ENCODE results near the gene PEX13. TPM values are rescaled to one million over a fixed set of nuclear protein-coding genes. Genes with fewer than 3 reads are reported as not detected.
A peak's percentile ranks its signal among the peaks of the same experiment; 100 is the strongest.

The PEX13 gene
- total RNA-seq, 2 experiments from 2014 or later: 15.5 to 16.8 TPM

- CTCF ChIA-PET: interaction anchor here (1.0 to 2.2 kb wide), 4 partner anchors 8 to 175 kb away, joined by 3 to 8 read pairs (median 4); no protein-coding TSS in a partner anchor
- H3K36me3 Mint-ChIP-seq (ENCODE audit: low read depth): peaks cover 1% of the 10 kb centered on the region
- POLR2A ChIA-PET: interaction anchor here (1.8 kb wide), 1 partner anchor 9 kb away, joined by 5 read pairs; no protein-coding TSS in a partner anchor
- TF ChIP-seq, protein P1, sequence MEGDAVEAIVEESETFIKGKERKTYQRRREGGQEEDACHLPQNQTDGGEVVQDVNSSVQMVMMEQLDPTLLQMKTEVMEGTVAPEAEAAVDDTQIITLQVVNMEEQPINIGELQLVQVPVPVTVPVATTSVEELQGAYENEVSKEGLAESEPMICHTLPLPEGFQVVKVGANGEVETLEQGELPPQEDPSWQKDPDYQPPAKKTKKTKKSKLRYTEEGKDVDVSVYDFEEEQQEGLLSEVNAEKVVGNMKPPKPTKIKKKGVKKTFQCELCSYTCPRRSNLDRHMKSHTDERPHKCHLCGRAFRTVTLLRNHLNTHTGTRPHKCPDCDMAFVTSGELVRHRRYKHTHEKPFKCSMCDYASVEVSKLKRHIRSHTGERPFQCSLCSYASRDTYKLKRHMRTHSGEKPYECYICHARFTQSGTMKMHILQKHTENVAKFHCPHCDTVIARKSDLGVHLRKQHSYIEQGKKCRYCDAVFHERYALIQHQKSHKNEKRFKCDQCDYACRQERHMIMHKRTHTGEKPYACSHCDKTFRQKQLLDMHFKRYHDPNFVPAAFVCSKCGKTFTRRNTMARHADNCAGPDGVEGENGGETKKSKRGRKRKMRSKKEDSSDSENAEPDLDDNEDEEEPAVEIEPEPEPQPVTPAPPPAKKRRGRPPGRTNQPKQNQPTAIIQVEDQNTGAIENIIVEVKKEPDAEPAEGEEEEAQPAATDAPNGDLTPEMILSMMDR (IDR thresholded peaks at IDR 0.05): no peak
- DNase-seq (no peak), ATAC-seq (no peak)
- no peaks in the 10 kb centered on the region for H3K27me3 Mint-ChIP-seq
- H3K9me3 Mint-ChIP-seq: no peaks in the 10 kb centered on the region
- H3K4me3 Mint-ChIP-seq: no peak overlapping the region
- H3K27ac Mint-ChIP-seq: no peak overlapping the region
- H3K4me1 Mint-ChIP-seq (ENCODE audit: low read depth): peaks cover 28% of the 10 kb centered on the region
- intact Hi-C loops (cut with micrococcal nuclease): no loop called here
Measured at GRCh38 chr2:60976256-60976850, 41.2 kb upstream of the PEX13 start.

- intact Hi-C loops (cut with micrococcal nuclease): no loop called here
- no peaks in the 10 kb centered on the region for H3K27me3 Mint-ChIP-seq
- TF ChIP-seq, protein P1 (IDR thresholded peaks at IDR 0.05): no peak
- H3K36me3 Mint-ChIP-seq (ENCODE audit: low read depth): peaks cover 1% of the 10 kb centered on the region
- H3K27ac Mint-ChIP-seq: peak overlapping the region; percentile 2
- no peaks in the 10 kb centered on the region for H3K9me3 Mint-ChIP-seq
- ChIA-PET POLR2A (interaction anchor here (1.8 kb wide), 1 partner anchor 9 kb away, joined by 5 read pairs; no protein-coding TSS in a partner anchor), CTCF (interaction anchor here (1.1 to 2.2 kb wide), 4 partner anchors 9 to 176 kb away, joined by 3 to 8 read pairs (median 4); no protein-coding TSS in a partner anchor)
- ATAC-seq: peak; percentile 89
- DNase-seq: peak; percentile 27
- H3K4me1 Mint-ChIP-seq (ENCODE audit: low read depth): peaks cover 24% of the 10 kb centered on the region
- H3K4me3 Mint-ChIP-seq: no peak overlapping the region
Measured at GRCh38 chr2:60976875-60977561, 40.5 kb upstream of the PEX13 start.

DNA sequence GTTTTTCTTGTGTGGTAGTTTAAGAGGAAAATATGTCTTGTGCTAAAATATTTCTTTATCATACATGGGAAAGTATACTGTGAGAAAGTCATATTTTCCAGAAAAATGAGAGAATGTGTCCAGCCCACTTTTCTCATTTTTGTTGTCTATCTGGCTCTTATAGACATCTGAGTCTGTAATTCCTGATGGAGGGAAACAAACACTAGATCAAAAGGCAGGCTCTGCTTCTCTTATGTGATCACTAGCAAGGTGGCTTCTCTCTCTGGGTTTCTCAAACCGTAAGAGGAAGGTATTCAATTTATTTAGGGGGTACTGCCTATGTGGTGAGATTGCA lies 40.0 kb upstream of the PEX13 start:
- Mint-ChIP-seq H3K9me3 (no peaks in the 10 kb centered on the region), H3K36me3 (ENCODE audit: low read depth) (no peaks in the 10 kb centered on the region), H3K27ac (no peak overlapping the region), H3K4me3 (no peak overlapping the region), H3K4me1 (ENCODE audit: low read depth) (peaks cover 22% of the 10 kb centered on the region), H3K27me3 (no peaks in the 10 kb centered on the region)
- ChIA-PET POLR2A (no interaction called here), CTCF (interaction anchor here (1.1 to 2.2 kb wide), 3 partner anchors 10 to 21 kb away, joined by 3 to 8 read pairs (median 5); no protein-coding TSS in a partner anchor)
- DNase-seq (no peak), ATAC-seq (peak; percentile 40)
- TF ChIP-seq, protein P1 (IDR thresholded peaks at IDR 0.05): no peak
- intact Hi-C loops (cut with micrococcal nuclease): no loop called here

DNA sequence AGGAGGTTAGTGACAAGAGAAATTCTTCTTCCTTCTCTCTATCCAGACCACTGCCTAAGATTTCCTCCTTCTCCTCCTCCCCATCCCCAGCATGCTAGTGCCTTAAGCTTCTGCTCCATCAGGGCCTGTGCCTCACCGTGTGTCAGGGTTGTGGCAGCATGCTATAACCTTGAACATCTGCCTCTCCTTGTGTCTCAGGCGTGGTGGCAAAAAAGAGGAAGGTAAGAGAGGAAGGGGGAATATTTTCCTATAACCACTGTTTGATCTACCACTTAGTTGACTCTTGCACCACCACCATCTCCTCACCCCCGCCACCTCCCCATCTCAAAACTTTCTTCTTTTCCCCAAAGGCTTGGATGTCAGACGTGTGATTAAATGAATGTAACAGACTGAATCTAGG lies 38.3 kb upstream of the PEX13 start:
- Mint-ChIP-seq H3K4me1 (ENCODE audit: low read depth) (peaks cover 21% of the 10 kb centered on the region), H3K4me3 (no peak overlapping the region), H3K27ac (no peak overlapping the region), H3K27me3 (no peaks in the 10 kb centered on the region), H3K9me3 (no peaks in the 10 kb centered on the region), H3K36me3 (ENCODE audit: low read depth) (no peaks in the 10 kb centered on the region)
- DNase-seq (no peak), ATAC-seq (no peak)
- ChIA-PET POLR2A (no interaction called here), CTCF (no interaction called here)
- intact Hi-C loops (cut with micrococcal nuclease): no loop called here
- TF ChIP-seq, protein P1 (IDR thresholded peaks at IDR 0.05): no peak
